C4-2B (cell line): ENCODE measurements around the gene ATP1A4.

Experiments used
- ZFX ChIP-seq: fragments of 450-650 bp; IDR thresholded peaks from 2 replicates; pipeline ENCODE4 v1.6.1; 2017
- TF ChIP-seq, protein P1 (sequence below): fragments of 450-650 bp; conservative IDR thresholded peaks from 2 replicates; pipeline ENCODE4 v1.5.1; 2017; ENCODE audit warnings: mild to moderate bottlenecking

DNA sequence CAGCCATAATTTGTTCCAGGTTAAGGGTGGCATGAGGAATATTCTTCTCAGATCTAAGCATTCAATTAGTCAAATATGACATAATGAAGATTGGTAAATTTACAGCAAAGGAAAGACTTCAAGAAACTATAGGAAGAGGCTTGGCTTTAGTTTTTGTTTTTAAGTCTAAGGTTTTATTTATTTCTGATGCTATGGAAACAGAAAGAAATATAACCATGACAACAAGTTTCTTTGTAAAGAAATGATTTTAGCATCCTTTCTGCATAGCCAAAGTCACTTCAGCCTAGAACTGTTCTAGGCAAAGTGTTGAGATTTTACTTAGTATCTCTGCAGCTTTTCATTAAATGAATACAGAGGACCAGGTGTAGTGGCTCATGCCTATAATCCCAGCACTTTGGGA is 81.5 kb downstream of the ATP1A4 start:
- TF ChIP-seq, protein P1, sequence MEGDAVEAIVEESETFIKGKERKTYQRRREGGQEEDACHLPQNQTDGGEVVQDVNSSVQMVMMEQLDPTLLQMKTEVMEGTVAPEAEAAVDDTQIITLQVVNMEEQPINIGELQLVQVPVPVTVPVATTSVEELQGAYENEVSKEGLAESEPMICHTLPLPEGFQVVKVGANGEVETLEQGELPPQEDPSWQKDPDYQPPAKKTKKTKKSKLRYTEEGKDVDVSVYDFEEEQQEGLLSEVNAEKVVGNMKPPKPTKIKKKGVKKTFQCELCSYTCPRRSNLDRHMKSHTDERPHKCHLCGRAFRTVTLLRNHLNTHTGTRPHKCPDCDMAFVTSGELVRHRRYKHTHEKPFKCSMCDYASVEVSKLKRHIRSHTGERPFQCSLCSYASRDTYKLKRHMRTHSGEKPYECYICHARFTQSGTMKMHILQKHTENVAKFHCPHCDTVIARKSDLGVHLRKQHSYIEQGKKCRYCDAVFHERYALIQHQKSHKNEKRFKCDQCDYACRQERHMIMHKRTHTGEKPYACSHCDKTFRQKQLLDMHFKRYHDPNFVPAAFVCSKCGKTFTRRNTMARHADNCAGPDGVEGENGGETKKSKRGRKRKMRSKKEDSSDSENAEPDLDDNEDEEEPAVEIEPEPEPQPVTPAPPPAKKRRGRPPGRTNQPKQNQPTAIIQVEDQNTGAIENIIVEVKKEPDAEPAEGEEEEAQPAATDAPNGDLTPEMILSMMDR: no peak
- no peak for TF ChIP-seq ZFX
